Left kidney (tissue), 2 donors: ENCODE measurements around the gene RCAN3. TPM values are rescaled to one million over a fixed set of nuclear protein-coding genes. Genes with fewer than 3 reads are reported as not detected.
"Not testable (repeated sequence)": the region's sequence is repeated elsewhere in the genome, so short reads cannot be mapped to it uniquely, and the experiment has no call there.

ENCODE experiments used
- DNase-seq: peaks from one replicate; pipeline ENCODE4 v3.0.0-alpha.2; 2013
- polyA plus RNA-seq: library from polyadenylated mRNA; unstranded; fragments of 120-200 nt; gene quantifications from one replicate; pipeline ENCODE4 v1.2.1, GENCODE V29; 2013; ENCODE audit not compliant: insufficient read length

The RCAN3 gene
- polyA plus RNA-seq, 1 donor: 10.3 TPM

DNA sequence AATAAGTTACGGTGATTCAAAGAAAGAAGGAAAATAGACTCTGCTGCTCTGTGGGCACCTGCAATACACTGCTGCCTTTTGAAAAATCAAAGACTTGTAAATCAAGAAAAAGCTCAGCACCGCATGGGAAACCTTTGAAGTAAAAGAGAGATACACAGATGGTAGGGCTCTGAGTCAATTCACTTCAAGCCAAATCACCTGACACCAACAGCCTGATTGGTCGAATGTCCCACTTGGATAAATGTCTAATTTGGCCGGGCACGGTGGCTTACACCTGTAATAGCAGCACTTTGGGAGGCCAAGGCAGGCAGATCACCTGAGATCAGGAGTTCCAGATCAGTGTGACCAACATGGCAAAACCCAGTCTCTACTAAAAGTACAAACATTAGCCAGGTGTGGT, 19.2 kb upstream of the RCAN3 start:
- no peak for DNase-seq

GRCh38 chr1:24484199-24484598, 18.4 kb upstream of the RCAN3 start:
- no peak for DNase-seq

- no peak for DNase-seq
Observed at GRCh38 chr1:24486331-24487065, 16.1 kb upstream of the RCAN3 start.

- DNase-seq: no peak
Observed at GRCh38 chr1:24487455-24487854, 15.2 kb upstream of the RCAN3 start.

- DNase-seq: not testable (repeated sequence)
Observed at GRCh38 chr1:24488159-24488558, 14.5 kb upstream of the RCAN3 start.

DNA sequence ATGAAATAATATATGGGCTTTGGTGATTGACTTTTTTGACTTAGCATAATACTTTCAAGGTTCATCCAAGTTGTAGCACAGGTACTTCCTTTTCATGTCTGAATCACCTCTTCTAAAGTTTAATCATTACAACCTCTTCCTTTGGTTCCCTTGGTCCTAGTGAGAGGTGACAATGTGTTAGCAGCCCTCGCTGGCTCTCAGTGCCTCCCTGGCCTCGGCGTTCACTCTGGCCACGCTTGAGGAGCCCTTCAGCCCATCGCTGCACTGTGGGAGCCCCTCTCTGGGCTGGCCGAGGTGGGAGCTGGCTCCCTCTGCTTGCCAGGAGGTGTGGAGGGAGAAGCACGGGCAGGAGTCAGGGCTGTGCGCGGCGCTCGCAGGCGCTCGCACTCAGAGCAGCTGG, 13.0 kb upstream of the RCAN3 start:
- no peak for DNase-seq

DNA sequence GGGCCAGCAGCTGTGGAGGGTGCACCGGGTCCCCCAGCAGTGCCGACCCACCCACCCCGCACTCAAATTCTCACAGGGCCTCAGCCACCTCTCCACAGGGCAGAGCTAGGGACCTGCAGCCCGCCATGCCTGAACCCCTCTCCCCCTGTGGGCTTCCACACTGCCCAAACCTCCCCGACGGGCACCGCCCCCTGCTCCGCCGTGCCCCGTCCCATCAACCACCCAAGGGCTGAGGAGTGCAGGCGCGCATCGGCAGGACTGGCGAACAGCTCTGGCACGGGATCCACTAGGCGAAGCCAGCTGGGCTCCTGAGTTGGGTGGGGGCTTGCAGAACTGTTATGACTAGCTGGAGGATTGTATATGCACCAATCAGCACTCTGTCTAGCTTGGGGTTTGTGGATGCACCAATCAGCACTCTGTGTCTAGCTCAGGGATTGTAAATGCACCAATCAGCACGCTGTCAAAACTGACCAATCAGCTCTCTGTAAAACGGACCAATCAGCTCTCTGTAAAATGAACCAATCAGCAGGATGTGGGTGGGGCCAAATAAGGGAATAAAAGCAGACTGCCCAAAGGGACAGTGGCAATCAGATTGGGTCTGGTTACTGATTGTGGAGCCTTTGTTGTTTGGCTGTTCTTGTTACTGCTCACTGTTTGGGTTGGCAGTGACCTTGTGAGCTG, 12.4 kb upstream of the RCAN3 start:
- DNase-seq: no peak

DNA sequence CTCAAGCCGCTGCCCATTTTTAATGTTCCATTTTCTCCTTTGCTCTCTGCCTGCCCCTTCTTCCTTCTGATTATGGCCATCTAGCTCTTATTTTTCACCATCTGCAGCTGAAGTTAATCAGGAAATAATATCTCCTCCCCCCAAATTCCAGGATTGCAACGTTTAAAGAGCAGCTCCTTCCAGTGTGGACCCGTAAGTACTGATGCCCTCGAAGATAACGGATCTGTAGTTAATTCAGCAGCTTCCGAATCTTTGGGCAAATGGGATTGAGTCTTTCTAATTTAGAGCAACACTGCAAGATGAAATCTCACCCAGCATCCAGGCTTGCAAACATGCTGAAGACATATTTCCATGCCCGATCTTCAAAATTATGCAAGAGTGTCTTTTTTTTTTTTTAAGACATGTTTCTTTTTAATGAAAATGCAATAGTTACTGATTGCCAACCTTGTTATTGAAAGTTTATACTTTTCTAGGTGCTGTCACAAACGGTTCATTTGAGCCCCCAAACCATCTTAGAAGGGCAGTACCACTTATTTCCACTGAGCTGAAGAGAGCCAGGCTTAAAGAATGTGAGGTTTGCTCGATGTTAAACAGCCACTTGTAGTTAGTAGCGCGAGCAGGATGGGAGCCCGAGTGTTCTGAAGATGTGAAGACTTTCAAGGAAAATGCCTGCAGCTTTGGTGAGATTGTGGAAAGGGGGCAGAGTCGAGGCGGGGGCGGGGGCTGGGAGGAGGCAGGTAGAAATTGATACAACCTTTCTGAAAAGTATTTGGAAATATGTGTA, 10.9 kb upstream of the RCAN3 start:
- no peak for DNase-seq

GRCh38 chr1:24492935-24493334, 9.7 kb upstream of the RCAN3 start:
- DNase-seq: not testable (repeated sequence)

DNA sequence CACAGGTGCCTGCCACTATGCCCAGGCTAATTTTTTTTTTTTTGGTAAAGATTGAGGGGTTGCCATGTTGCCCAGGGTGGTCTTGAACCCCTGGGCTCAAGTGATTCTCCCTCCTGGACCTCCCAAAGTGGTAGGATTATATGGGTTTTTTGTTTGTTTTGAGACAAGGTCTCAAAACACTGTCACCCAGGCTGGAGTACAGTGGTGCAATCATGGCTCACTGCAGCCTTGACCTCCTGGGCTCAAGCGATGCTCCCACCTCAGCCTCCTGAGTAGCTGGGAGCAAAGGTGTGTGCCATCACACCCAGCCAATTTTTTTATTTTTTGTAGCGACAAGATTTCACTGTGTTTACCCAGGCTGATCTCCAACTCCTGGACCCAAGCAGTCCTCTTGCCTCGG, 8.9 kb upstream of the RCAN3 start:
- DNase-seq: no peak

- no peak for DNase-seq
Observed at GRCh38 chr1:24498589-24498988, 4.0 kb upstream of the RCAN3 start.

GRCh38 chr1:24500448-24501048, 2.1 kb upstream of the RCAN3 start:
- DNase-seq: no peak

- no peak for DNase-seq
Observed at GRCh38 chr1:24501371-24502064, 1.1 kb upstream of the RCAN3 start.

GRCh38 chr1:24502065-24502708, 449 bp upstream of the RCAN3 start:
- DNase-seq: peak; percentile 47

DNA sequence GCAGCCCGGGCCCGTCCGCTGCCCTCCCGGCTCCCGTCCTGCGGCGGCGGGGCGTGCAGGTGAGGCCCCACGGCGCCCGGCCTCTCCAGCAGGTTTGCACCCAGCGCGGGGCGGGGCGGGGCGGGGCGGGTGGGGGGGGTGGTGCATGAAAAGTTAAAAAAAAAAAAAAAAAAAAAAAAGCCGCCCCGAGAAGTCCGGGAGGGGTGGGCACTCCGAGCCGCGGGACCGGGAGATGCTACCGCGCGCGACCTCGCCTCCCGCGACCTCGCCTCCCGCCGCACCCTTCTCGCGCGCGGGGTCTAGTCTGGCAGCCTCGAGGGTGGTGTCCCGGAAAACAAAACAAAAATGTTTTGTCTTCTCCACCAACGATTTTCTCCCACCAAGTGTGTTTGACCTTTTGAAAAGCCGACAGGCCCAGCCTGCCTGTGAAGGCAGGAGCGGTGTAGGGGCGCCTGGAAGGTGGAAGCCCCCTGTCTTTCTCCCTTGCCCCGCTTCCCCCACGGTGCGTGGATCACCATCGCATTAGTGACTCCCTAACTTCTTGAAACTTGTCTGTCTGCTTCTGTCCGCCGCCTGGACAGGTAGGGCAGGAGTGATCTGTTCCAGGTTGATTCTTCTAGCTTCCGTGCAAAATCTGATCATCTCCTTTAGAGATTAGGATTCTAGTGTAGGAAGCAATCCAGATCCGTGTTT, 569 bp downstream of the RCAN3 start:
- DNase-seq: no peak

DNA sequence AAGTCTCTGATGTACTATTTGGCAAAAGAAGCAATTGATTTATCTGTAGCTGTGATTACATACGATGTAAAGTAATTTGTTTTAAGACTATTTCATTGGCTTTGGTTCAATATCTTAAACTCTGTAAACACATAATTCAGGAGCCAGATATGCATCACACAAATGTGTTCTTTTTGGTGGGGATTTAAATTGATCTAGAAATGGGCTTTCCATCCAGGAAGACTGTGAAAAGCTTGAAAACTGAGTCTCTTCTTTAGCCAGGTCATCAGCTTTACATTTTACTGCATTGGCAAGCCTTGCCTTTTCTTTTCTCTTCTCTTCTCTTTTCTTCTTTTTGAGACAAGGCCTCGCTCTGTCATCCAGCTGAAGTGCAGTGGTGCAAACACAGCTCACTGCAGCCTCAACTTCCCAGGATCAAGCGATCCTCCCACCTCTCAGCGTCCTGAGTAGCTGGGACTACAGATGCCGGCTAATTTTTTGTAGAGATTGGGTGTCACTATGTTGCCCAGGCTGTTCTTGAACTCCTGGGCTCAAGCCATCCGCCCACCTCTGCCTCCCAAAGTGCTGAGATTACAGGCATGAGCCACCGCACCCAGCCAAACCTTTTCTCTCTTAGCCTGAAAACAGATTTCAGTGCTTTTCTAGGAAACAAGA, 1.4 kb downstream of the RCAN3 start:
- DNase-seq: no peak

DNA sequence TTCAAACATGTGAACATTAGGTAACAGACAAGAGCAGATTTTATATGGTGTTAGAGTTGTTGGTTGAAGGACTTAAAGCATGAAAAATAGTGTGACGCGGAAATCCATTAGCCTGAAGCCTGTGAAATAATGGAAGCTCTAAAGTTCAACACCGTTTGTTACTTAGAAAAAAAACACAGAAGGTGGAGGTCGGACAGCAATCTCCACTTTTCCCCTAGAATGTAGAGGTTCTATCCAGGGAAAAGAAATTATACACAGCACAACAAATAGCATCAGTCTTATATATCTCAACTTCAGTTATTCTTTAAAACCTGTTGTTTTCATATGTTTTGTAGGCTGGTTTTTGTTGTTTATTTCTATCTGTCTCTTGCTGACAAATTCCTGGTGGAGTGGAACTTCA, 1.9 kb downstream of the RCAN3 start:
- no peak for DNase-seq

DNA sequence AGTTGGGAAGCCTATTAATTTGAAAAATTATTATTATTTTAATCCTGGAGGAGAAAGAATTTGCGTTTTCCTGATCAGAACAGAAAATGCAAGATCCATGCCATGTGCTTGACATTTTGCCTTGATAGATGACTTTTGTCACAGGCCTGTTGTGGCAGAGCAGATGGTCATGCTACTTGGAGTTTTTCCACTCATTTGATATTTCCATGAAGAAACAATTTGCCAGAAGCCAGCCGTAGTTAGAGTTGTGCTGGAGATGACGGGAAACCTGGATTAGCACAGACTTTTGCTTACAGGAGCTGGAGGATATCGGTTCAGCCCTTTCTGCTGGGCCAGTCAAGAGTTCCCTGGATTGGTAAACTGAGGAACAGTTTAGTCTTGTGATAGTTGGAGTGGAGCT, 3.2 kb downstream of the RCAN3 start:
- DNase-seq: no peak

- DNase-seq: no peak
Observed at GRCh38 chr1:24506691-24507381, 4.2 kb downstream of the RCAN3 start.

- no peak for DNase-seq
Observed at GRCh38 chr1:24507405-24507804, 4.8 kb downstream of the RCAN3 start.
